ENCODE data around the gene USP40.

DNA sequence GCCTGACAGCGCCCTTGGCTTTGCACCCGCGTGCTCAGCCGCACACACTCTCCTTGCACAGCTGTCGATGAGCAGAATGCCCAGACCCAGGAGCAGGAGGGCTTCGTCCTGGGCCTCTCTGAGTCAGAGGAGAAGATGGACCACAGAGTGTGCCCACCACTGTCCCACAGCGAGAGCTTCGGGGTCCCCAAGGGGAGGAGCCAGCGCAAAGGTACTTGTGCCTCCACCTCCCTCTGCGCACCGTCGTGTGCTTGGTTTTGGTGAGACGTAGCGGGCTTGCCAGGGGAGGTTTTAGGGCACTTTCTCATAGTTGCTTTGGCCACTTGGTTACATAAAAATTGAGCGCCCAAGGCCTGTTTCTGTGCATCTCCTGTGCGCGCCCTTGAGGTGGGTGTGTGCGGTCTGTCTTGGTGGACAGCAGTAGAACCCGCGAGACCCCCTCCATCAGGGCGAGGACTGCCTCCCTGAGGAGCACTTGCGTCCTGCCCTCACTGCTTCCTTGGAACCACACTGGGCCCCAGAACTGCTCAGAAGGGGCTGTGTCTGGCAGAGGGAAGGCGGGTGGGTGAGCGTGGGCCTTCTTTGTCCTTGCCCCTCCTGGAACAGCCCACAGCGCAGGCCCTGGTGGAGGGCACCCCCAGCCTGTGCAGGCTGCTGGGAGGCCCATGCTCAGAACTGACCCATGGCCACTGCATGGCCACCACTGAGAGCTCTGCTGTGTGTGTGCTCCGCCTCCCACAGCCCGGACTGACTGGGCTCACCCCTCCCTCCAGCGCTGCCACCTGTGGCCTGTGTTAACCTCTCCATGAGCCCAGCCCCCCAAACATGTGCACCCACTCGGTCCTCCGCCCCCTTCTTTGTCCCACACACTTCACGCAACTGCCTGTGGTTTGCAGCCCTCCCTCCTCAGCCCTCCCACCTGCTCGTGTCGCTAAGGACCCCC is 116.4 kb downstream of the USP40 start:
- TF ChIP-seq IRF2 (CRISPR knock-in tag; IDR thresholded peaks at IDR 0.05; ENCODE audit: borderline replicate concordance, low read depth) = no peak
- TF ChIP-seq JUN (CRISPR knock-in tag; IDR thresholded peaks at IDR 0.05) = no peak
- no peak for TF ChIP-seq STAT6 (CRISPR knock-in tag; conservative IDR thresholded peaks at IDR 0.05; ENCODE audit: low read depth)
- TF ChIP-seq CTCF (IDR thresholded peaks at IDR 0.05) = no peak
- no peak for TF ChIP-seq ATF1 (CRISPR knock-in tag; IDR thresholded peaks at IDR 0.05)
- no peak for TF ChIP-seq FOXP1 (CRISPR knock-in tag; IDR thresholded peaks at IDR 0.05; ENCODE audit: borderline replicate concordance)
- no peak for TF ChIP-seq TCF7 (CRISPR knock-in tag; IDR thresholded peaks at IDR 0.05; ENCODE audit: low read depth)
- no peak for TF ChIP-seq NR1H2 (CRISPR knock-in tag; IDR thresholded peaks at IDR 0.05)
- no peak for TF ChIP-seq MAX (CRISPR knock-in tag; IDR thresholded peaks at IDR 0.05)
